SK-N-SH treated with all-trans-retinoic acid at 6 μM for 48 hours (cell line): Measurements from ENCODE around the gene UBR2.
"Not testable (repeated sequence)": the region's sequence is repeated elsewhere in the genome, so short reads cannot be mapped to it uniquely, and the experiment has no call there.

ENCODE experiments used
- GLIS3 ChIP-seq: fragments of 250-450 bp; sonication (Bioruptor Pico); IDR thresholded peaks from 2 replicates; pipeline ENCODE4 v1.5.0; 2020; ENCODE audit warnings: mild to moderate bottlenecking, moderate library complexity
- ISL1 ChIP-seq: fragments of 250-450 bp; sonication (Bioruptor Pico); IDR thresholded peaks from 2 replicates; pipeline ENCODE4 v2.1.2; 2022; ENCODE audit warnings: mild to moderate bottlenecking, moderate library complexity
- PATZ1 ChIP-seq: fragments of 250-450 bp; sonication (Bioruptor Pico); IDR thresholded peaks from 2 replicates; pipeline ENCODE4 v1.8.0; 2020; ENCODE audit warnings: mild to moderate bottlenecking, moderate library complexity, borderline replicate concordance
- PPARA ChIP-seq: fragments of 250-450 bp; sonication (Bioruptor Pico); IDR thresholded peaks from 2 replicates; pipeline ENCODE4 v1.5.0; 2020; ENCODE audit warnings: mild to moderate bottlenecking, borderline replicate concordance
- SNAI2 ChIP-seq: fragments of 250-450 bp; sonication (Bioruptor Pico); IDR thresholded peaks from 2 replicates; pipeline ENCODE4 v1.5.0; 2020; ENCODE audit warnings: mild to moderate bottlenecking, moderate library complexity
- ZC3H10 ChIP-seq: fragments of 250-450 bp; sonication (Bioruptor Pico); IDR thresholded peaks from 2 replicates; pipeline ENCODE4 v1.5.1; 2021; ENCODE audit warnings: mild to moderate bottlenecking, moderate library complexity
- ZFP3 ChIP-seq: fragments of 250-450 bp; sonication (Bioruptor Pico); IDR thresholded peaks from 2 replicates; pipeline ENCODE4 v1.5.0; 2020; ENCODE audit warnings: mild to moderate bottlenecking, moderate library complexity
- ZNF565 ChIP-seq: fragments of 450-650 bp; formaldehyde crosslinking; conservative IDR thresholded peaks from 2 replicates; pipeline ENCODE4 v1.5.0; 2020; ENCODE audit warnings: low read depth, mild to moderate bottlenecking, moderate library complexity
- ZNF70 ChIP-seq: fragments of 450-650 bp; formaldehyde crosslinking; IDR thresholded peaks from 2 replicates; pipeline ENCODE4 v1.5.0; 2020; ENCODE audit warnings: mild to moderate bottlenecking, moderate library complexity
- ZNF8 ChIP-seq: fragments of 450-650 bp; formaldehyde crosslinking; IDR thresholded peaks from 2 replicates; pipeline ENCODE4 v1.5.0; 2020; ENCODE audit warnings: mild to moderate bottlenecking, moderate library complexity
- TF ChIP-seq, protein P1 (sequence below): fragments of 250-450 bp; sonication (Bioruptor Pico); IDR thresholded peaks from 2 replicates; pipeline ENCODE4 v1.8.0; 2021; ENCODE audit warnings: low read depth, mild to moderate bottlenecking, moderate library complexity, borderline replicate concordance

- TF ChIP-seq SNAI2 (CRISPR knock-in tag); ZFP3 (CRISPR knock-in tag); ISL1 (CRISPR knock-in tag); PATZ1; ZNF70; ZC3H10 (CRISPR knock-in tag); ZNF565 (CRISPR knock-in tag); ZNF8 (CRISPR knock-in tag); GLIS3; PPARA (CRISPR knock-in tag): not testable (repeated sequence)
- TF ChIP-seq, protein P1, sequence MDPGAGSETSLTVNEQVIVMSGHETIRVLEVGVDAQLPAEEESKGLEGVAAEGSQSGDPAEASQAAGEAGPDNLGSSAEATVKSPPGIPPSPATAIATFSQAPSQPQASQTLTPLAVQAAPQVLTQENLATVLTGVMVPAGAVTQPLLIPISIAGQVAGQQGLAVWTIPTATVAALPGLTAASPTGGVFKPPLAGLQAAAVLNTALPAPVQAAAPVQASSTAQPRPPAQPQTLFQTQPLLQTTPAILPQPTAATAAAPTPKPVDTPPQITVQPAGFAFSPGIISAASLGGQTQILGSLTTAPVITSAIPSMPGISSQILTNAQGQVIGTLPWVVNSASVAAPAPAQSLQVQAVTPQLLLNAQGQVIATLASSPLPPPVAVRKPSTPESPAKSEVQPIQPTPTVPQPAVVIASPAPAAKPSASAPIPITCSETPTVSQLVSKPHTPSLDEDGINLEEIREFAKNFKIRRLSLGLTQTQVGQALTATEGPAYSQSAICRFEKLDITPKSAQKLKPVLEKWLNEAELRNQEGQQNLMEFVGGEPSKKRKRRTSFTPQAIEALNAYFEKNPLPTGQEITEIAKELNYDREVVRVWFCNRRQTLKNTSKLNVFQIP (CRISPR knock-in tag), result not testable (repeated sequence)
These were observed 3.4 kb downstream of the UBR2 start for GRCh38 chr6:42567237-42567636.
